Common myeloid progenitor, CD34-positive (primary cell): ENCODE measurements around the gene MAP3K4.

Source experiments
- CTCF ChIA-PET: fragments of 350-600 bp; sonication (Branson Sonifier 250); formaldehyde crosslinking; loops from one replicate; lab custom pipeline; 2021; ENCODE audit warnings: antibody characterized with exemption; lab: Charles Lee
- POLR2A ChIA-PET: fragments of 350-600 bp; sonication (Branson Sonifier 250); formaldehyde crosslinking; loops from one replicate; lab custom pipeline; 2021; ENCODE audit warnings: antibody characterized with exemption; lab: Charles Lee
- DNase-seq, 3 donors: peaks; one replicate each; pipeline versions ENCODE4 v3.0.0 to v3.0.0-alpha.2; 2013
- H3K27ac ChIP-seq, 2 experiments: 1 replicate in 1 of 2; 2 replicates in 1 of 2; pipeline ENCODE4 v1.7.0; 2013; ENCODE audit warnings: inconsistent platforms in 2 of 2, low read length in 2 of 2, mild to moderate bottlenecking in 2 of 2, low read depth in 1 of 2, moderate library complexity in 1 of 2; ENCODE audit not compliant: severe bottlenecking in 2 of 2, insufficient read depth in 1 of 2, poor library complexity in 1 of 2
- H3K27me3 ChIP-seq, 5 experiments: replicated peaks in 2 of 5; 1 replicate in 3 of 5; 2 replicates in 2 of 5; pipeline versions ENCODE4 v1.6.1 to v1.7.0; 2013; ENCODE audit warnings: low read length in 4 of 5, mild to moderate bottlenecking in 2 of 5, moderate library complexity in 2 of 5, inconsistent platforms in 1 of 5; ENCODE audit not compliant: insufficient read depth in 5 of 5, control insufficient read depth in 4 of 5
- H3K36me3 ChIP-seq, 4 experiments: 1 replicate in 2 of 4; 2 replicates in 2 of 4; pipeline versions ENCODE4 v1.6.1 to v1.7.0; 2013; ENCODE audit warnings: low read length in 3 of 4, control low read depth in 1 of 4, mild to moderate bottlenecking in 1 of 4; ENCODE audit not compliant: control insufficient read depth in 4 of 4, insufficient read depth in 4 of 4
- H3K4me1 ChIP-seq, 4 experiments: 1 replicate in 3 of 4; 2 replicates in 1 of 4; pipeline versions ENCODE4 v1.6.1 to v1.7.1; 2013; ENCODE audit warnings: low read length in 3 of 4, mild to moderate bottlenecking in 3 of 4, control low read depth in 1 of 4, inconsistent platforms in 1 of 4, moderate library complexity in 1 of 4; ENCODE audit not compliant: control insufficient read depth in 4 of 4, insufficient read depth in 4 of 4; ENCODE audit errors: control extremely low read depth in 1 of 4
- H3K4me3 ChIP-seq, 7 experiments: 1 replicate in 4 of 7; 2 replicates in 3 of 7; pipeline versions ENCODE4 v1.5.1 to v1.7.0; 2013; ENCODE audit warnings: mild to moderate bottlenecking in 7 of 7, low read length in 6 of 7, moderate library complexity in 6 of 7, inconsistent platforms in 2 of 7, low read depth in 2 of 7, control low read depth in 1 of 7; ENCODE audit not compliant: insufficient read depth in 4 of 7, control insufficient read depth in 1 of 7; ENCODE audit errors: extremely low read depth in 1 of 7
- H3K9me3 ChIP-seq, 5 experiments: 1 replicate in 4 of 5; 2 replicates in 1 of 5; pipeline versions ENCODE4 v1.6.1 to v1.7.1; 2013; ENCODE audit warnings: low read length in 4 of 5, mild to moderate bottlenecking in 2 of 5, inconsistent platforms in 1 of 5, low read depth in 1 of 5, moderate library complexity in 1 of 5; ENCODE audit not compliant: control insufficient read depth in 4 of 5, insufficient read depth in 2 of 5; ENCODE audit errors: control extremely low read depth in 1 of 5
- WGBS: methylation state at CpG from one replicate; pipeline ENCODE4 v1.1.5; 2013; ENCODE audit not compliant: insufficient coverage; 5-methylcytosine and 5-hydroxymethylcytosine counted together

MAP3K4 gene

GRCh38 chr6:161024364-161024920, 32.9 kb downstream of the MAP3K4 start:
- H3K27ac ChIP-seq, result no peak overlapping the region
- POLR2A ChIA-PET, result no interaction called here

GRCh38 chr6:161027385-161027784, 35.8 kb downstream of the MAP3K4 start:
- ChIA-PET POLR2A (no interaction called here), CTCF (no interaction called here)
- H3K4me1 ChIP-seq, result peaks cover 0 to 3% (median 0%) of the 10 kb centered on the region in 4 experiments
- H3K27me3 ChIP-seq, result no peaks in the 10 kb centered on the region
- no peaks in the 10 kb centered on the region for H3K9me3 ChIP-seq
- no peak for DNase-seq
- H3K27ac ChIP-seq, result no peak overlapping the region
- H3K36me3 ChIP-seq, result peaks cover 0 to 5% (median 1%) of the 10 kb centered on the region in 4 experiments
- 90% methylated on average over 2 of the region's 3 CpGs for WGBS
- no peak overlapping the region for H3K4me3 ChIP-seq

More at GRCh38 chr6:161024364-161024920, 32.9 kb downstream of the MAP3K4 start:
- 98% methylated on average over 5 of the region's 8 CpGs for WGBS
- Histone ChIP-seq H3K27me3 (no peaks in the 10 kb centered on the region), H3K36me3 (peaks cover 0 to 16% (median 5%) of the 10 kb centered on the region in 4 experiments), H3K4me1 (peaks cover 0 to 3% (median 0%) of the 10 kb centered on the region in 4 experiments), H3K9me3 (no peaks in the 10 kb centered on the region), H3K4me3 (no peak overlapping the region)
- DNase-seq, result no peak
- CTCF ChIA-PET, result no interaction called here

GRCh38 chr6:161029195-161029809, 37.7 kb downstream of the MAP3K4 start:
- Histone ChIP-seq H3K27ac (no peak overlapping the region), H3K4me1 (peaks cover 0 to 8% (median 0%) of the 10 kb centered on the region in 4 experiments), H3K36me3 (peaks cover 0 to 2% (median under 1%) of the 10 kb centered on the region in 4 experiments), H3K4me3 (no peak overlapping the region), H3K9me3 (no peaks in the 10 kb centered on the region), H3K27me3 (no peaks in the 10 kb centered on the region)
- no CpG with 5 or more reads among the region's 8 CpGs for WGBS
- ChIA-PET CTCF (no interaction called here), POLR2A (no interaction called here)
- DNase-seq, result peak in 1 of 3 donors; percentile 1

GRCh38 chr6:161031721-161032495, 40.3 kb downstream of the MAP3K4 start:
- DNase-seq, result no peak
- ChIA-PET POLR2A (no interaction called here), CTCF (interaction anchor here (1.2 kb wide), 1 partner anchor 12 kb away, joined by 4 read pairs; no protein-coding TSS in a partner anchor)
- Histone ChIP-seq H3K27me3 (no peaks in the 10 kb centered on the region), H3K4me3 (no peak overlapping the region), H3K4me1 (peaks cover 0 to 14% (median 1%) of the 10 kb centered on the region in 4 experiments), H3K36me3 (peaks cover 0 to 6% (median 3%) of the 10 kb centered on the region in 4 experiments), H3K27ac (no peak overlapping the region), H3K9me3 (no peaks in the 10 kb centered on the region)
- WGBS, result 100% methylated on average over 1 of the region's 3 CpGs

- Histone ChIP-seq H3K9me3 (no peaks in the 10 kb centered on the region), H3K27ac (no peak overlapping the region), H3K27me3 (no peaks in the 10 kb centered on the region), H3K36me3 (peaks cover 5 to 18% (median 11%) of the 10 kb centered on the region in 4 experiments), H3K4me1 (peaks cover 0 to 14% (median 1%) of the 10 kb centered on the region in 4 experiments), H3K4me3 (no peak overlapping the region)
- peak in 1 of 3 donors; percentile 1 for DNase-seq
- POLR2A ChIA-PET, result no interaction called here
- CTCF ChIA-PET, result interaction anchor here (0.9 kb wide), 1 partner anchor 22 kb away, joined by 3 read pairs; no protein-coding TSS in a partner anchor
- WGBS, result 83% methylated on average over 2 of the region's 5 CpGs
Measured at GRCh38 chr6:161033667-161034066, 42.1 kb downstream of the MAP3K4 start.

- Histone ChIP-seq H3K4me3 (no peak overlapping the region), H3K4me1 (peaks cover 0 to 11% (median 1%) of the 10 kb centered on the region in 4 experiments), H3K9me3 (no peaks in the 10 kb centered on the region), H3K27ac (no peak overlapping the region), H3K36me3 (peaks cover 9 to 24% (median 15%) of the 10 kb centered on the region in 4 experiments), H3K27me3 (no peaks in the 10 kb centered on the region)
- 58% methylated on average over 1 of the region's 3 CpGs for WGBS
- ChIA-PET CTCF (interaction anchor here (1.1 kb wide), 1 partner anchor 13 kb away, joined by 3 read pairs; no protein-coding TSS in a partner anchor), POLR2A (no interaction called here)
- DNase-seq, result peak in 2 of 3 donors; percentile 21 to 35
Measured at GRCh38 chr6:161035182-161035980, 43.8 kb downstream of the MAP3K4 start.
